Measurements from ENCODE around the gene RETN.

RETN gene

DNA sequence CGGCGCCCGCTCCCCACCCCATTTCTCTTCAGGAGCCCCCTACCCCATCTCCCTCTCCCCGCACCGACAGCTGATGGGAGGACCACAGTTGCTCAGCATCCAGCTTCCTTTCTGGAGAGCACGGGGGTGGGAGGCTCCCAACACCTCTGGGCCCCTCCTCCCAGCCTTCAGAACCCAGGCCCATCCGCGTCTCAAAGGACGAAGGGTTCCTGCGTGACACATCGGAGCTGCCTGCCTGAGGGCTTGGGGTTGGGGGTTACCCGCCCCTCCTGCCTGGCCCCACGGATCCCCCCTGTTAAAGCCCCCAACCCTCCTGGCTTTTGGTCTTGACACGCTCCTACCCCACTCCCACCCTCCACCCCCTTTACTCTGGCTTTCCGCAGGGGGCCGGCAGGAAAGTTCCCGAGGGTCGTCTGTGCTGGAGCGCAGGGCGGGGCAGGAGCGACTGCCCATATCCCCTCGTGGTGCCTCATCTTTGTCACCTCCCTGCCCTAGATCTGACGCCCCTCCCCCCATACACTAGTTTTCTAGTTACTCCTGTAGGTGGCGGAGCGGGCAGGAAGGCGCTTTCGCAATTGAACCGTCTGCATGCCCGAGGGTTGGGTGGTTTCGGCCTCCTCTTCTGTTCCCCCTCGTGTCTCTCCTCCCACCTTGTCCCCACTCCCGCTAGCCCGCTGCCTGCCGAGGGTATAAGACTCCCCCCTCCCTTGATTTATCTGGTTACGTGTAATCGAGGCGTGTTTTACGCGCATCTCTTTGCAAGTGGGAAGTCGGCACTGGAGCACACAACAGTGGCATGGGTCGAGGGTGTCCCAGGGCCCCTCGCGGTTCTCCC lies 12.7 kb downstream of the RETN start:
- ATAC-seq, result peak; percentile 40
- no peak for TF ChIP-seq PPARA (CRISPR knock-in tag; IDR thresholded peaks at IDR 0.05; ENCODE audit: borderline replicate concordance)
- no peak for TF ChIP-seq ZFP3 (CRISPR knock-in tag; IDR thresholded peaks at IDR 0.05)

DNA sequence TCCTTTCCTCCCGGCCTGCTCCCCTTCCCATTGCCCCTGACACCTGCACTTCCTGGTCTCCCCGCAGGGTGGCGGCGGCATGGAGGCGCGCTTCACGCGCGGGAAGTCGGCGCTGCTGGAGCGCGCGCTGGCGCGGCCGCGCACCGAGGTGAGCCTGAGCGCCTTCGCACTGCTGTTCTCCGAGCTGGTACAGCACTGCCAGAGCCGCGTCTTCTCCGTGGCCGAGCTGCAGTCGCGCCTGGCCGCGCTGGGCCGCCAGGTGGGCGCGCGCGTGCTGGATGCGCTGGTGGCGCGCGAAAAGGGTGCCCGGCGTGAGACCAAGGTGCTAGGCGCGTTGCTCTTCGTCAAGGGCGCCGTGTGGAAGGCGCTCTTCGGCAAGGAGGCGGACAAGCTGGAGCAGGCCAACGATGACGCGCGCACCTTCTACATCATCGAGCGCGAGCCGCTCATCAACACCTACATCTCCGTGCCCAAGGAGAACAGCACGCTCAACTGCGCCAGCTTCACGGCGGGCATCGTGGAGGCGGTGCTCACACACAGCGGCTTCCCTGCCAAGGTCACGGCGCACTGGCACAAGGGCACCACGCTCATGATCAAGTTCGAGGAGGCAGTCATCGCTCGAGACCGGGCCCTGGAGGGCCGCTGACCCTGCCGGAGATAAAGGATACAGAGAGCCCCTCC lies 13.5 kb downstream of the RETN start:
- TF ChIP-seq, protein P1, sequence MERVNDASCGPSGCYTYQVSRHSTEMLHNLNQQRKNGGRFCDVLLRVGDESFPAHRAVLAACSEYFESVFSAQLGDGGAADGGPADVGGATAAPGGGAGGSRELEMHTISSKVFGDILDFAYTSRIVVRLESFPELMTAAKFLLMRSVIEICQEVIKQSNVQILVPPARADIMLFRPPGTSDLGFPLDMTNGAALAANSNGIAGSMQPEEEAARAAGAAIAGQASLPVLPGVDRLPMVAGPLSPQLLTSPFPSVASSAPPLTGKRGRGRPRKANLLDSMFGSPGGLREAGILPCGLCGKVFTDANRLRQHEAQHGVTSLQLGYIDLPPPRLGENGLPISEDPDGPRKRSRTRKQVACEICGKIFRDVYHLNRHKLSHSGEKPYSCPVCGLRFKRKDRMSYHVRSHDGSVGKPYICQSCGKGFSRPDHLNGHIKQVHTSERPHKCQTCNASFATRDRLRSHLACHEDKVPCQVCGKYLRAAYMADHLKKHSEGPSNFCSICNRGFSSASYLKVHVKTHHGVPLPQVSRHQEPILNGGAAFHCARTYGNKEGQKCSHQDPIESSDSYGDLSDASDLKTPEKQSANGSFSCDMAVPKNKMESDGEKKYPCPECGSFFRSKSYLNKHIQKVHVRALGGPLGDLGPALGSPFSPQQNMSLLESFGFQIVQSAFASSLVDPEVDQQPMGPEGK (CRISPR knock-in tag; IDR thresholded peaks at IDR 0.05; ENCODE audit: borderline replicate concordance), result no peak
- TF ChIP-seq SNAI2 (CRISPR knock-in tag; IDR thresholded peaks at IDR 0.05), result no peak
- no peak for TF ChIP-seq ISL1 (CRISPR knock-in tag; IDR thresholded peaks at IDR 0.05)
- TF ChIP-seq ZFP30 (CRISPR knock-in tag; IDR thresholded peaks at IDR 0.05), result no peak
- no peak for TF ChIP-seq ZFP3 (CRISPR knock-in tag; IDR thresholded peaks at IDR 0.05)
- TF ChIP-seq ZNF8 (CRISPR knock-in tag; IDR thresholded peaks at IDR 0.05), result no peak
- TF ChIP-seq, protein P2, sequence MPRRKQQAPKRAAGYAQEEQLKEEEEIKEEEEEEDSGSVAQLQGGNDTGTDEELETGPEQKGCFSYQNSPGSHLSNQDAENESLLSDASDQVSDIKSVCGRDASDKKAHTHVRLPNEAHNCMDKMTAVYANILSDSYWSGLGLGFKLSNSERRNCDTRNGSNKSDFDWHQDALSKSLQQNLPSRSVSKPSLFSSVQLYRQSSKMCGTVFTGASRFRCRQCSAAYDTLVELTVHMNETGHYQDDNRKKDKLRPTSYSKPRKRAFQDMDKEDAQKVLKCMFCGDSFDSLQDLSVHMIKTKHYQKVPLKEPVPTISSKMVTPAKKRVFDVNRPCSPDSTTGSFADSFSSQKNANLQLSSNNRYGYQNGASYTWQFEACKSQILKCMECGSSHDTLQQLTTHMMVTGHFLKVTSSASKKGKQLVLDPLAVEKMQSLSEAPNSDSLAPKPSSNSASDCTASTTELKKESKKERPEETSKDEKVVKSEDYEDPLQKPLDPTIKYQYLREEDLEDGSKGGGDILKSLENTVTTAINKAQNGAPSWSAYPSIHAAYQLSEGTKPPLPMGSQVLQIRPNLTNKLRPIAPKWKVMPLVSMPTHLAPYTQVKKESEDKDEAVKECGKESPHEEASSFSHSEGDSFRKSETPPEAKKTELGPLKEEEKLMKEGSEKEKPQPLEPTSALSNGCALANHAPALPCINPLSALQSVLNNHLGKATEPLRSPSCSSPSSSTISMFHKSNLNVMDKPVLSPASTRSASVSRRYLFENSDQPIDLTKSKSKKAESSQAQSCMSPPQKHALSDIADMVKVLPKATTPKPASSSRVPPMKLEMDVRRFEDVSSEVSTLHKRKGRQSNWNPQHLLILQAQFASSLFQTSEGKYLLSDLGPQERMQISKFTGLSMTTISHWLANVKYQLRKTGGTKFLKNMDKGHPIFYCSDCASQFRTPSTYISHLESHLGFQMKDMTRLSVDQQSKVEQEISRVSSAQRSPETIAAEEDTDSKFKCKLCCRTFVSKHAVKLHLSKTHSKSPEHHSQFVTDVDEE (CRISPR knock-in tag; IDR thresholded peaks at IDR 0.05), result no peak
- TF ChIP-seq, protein P3, sequence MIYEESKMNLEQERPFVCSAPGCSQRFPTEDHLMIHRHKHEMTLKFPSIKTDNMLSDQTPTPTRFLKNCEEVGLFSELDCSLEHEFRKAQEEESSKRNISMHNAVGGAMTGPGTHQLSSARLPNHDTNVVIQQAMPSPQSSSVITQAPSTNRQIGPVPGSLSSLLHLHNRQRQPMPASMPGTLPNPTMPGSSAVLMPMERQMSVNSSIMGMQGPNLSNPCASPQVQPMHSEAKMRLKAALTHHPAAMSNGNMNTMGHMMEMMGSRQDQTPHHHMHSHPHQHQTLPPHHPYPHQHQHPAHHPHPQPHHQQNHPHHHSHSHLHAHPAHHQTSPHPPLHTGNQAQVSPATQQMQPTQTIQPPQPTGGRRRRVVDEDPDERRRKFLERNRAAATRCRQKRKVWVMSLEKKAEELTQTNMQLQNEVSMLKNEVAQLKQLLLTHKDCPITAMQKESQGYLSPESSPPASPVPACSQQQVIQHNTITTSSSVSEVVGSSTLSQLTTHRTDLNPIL (CRISPR knock-in tag; IDR thresholded peaks at IDR 0.05; ENCODE audit: low read depth), result no peak
- no peak for TF ChIP-seq RARB (CRISPR knock-in tag; IDR thresholded peaks at IDR 0.05)
- no peak for ATAC-seq

- no peak for ATAC-seq
- no peak for TF ChIP-seq TOX (CRISPR knock-in tag; IDR thresholded peaks at IDR 0.05; ENCODE audit: borderline replicate concordance)
- TF ChIP-seq ESRRG (CRISPR knock-in tag; IDR thresholded peaks at IDR 0.05), result no peak
- TF ChIP-seq ARNTL (CRISPR knock-in tag; IDR thresholded peaks at IDR 0.05; ENCODE audit: borderline replicate concordance, low read depth), result no peak
- TF ChIP-seq, protein P2 (CRISPR knock-in tag; IDR thresholded peaks at IDR 0.05), result no peak
- no peak for TF ChIP-seq ZNF565 (CRISPR knock-in tag; conservative IDR thresholded peaks at IDR 0.05; ENCODE audit: low read depth)
- no peak for TF ChIP-seq ZNF8 (CRISPR knock-in tag; IDR thresholded peaks at IDR 0.05)
- TF ChIP-seq, protein P3 (CRISPR knock-in tag; IDR thresholded peaks at IDR 0.05; ENCODE audit: low read depth), result no peak
- TF ChIP-seq, protein P4, sequence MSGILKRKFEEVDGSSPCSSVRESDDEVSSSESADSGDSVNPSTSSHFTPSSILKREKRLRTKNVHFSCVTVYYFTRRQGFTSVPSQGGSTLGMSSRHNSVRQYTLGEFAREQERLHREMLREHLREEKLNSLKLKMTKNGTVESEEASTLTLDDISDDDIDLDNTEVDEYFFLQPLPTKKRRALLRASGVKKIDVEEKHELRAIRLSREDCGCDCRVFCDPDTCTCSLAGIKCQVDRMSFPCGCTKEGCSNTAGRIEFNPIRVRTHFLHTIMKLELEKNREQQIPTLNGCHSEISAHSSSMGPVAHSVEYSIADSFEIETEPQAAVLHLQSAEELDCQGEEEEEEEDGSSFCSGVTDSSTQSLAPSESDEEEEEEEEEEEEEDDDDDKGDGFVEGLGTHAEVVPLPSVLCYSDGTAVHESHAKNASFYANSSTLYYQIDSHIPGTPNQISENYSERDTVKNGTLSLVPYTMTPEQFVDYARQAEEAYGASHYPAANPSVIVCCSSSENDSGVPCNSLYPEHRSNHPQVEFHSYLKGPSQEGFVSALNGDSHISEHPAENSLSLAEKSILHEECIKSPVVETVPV (CRISPR knock-in tag; IDR thresholded peaks at IDR 0.05), result no peak
- TF ChIP-seq PPARA (CRISPR knock-in tag; IDR thresholded peaks at IDR 0.05; ENCODE audit: borderline replicate concordance), result no peak
- TF ChIP-seq, protein P1 (CRISPR knock-in tag; IDR thresholded peaks at IDR 0.05; ENCODE audit: borderline replicate concordance), result no peak
- no peak for TF ChIP-seq ISL1 (CRISPR knock-in tag; IDR thresholded peaks at IDR 0.05)
- no peak for TF ChIP-seq RARB (CRISPR knock-in tag; IDR thresholded peaks at IDR 0.05)
- no peak for TF ChIP-seq GLIS3 (CRISPR knock-in tag; IDR thresholded peaks at IDR 0.05)
- no peak for TF ChIP-seq POU6F1 (CRISPR knock-in tag; IDR thresholded peaks at IDR 0.05; ENCODE audit: borderline replicate concordance, low read depth)
Observed at GRCh38 chr19:7685546-7686445, 16.9 kb downstream of the RETN start.

Data from SK-N-SH treated with all-trans-retinoic acid at 6 μM for 48 hours (cell line).